T-helper 2 cell treated with Interferon-gamma antibody and Interleukin-4, amounts not matched to agents 5 μg/mL and 100 μg/mL, for 36 hours (primary cell): ENCODE measurements around the gene MPPED1.

Experiments used
- DNase-seq: peaks from one replicate; pipeline ENCODE4 v3.0.0; 2021; ENCODE audit warnings: low spot score
- H3K27ac Mint-ChIP-seq: one replicate; pipeline ENCODE4 v1.8.0; 2021; ENCODE audit warnings: mild to moderate bottlenecking, mixed read lengths
- H3K27me3 Mint-ChIP-seq: one replicate; pipeline ENCODE4 v1.8.0; 2021; ENCODE audit warnings: low read depth, mixed read lengths
- H3K36me3 Mint-ChIP-seq: one replicate; pipeline ENCODE4 v1.8.0; 2021; ENCODE audit warnings: low read depth, mixed read lengths
- H3K4me1 Mint-ChIP-seq: one replicate; pipeline ENCODE4 v1.8.0; 2021; ENCODE audit warnings: low read depth, mixed read lengths
- H3K4me3 Mint-ChIP-seq: one replicate; pipeline ENCODE4 v1.8.0; 2022; ENCODE audit warnings: mild to moderate bottlenecking, moderate library complexity, mixed read lengths
- H3K9me3 Mint-ChIP-seq: one replicate; pipeline ENCODE4 v1.8.0; 2021; ENCODE audit warnings: mixed read lengths

MPPED1 gene

GRCh38 chr22:43424666-43425630 is 13.1 kb downstream of the MPPED1 start:
- Mint-ChIP-seq H3K36me3 (no peaks in the 10 kb centered on the region), H3K27me3 (no peaks in the 10 kb centered on the region), H3K27ac (no peak overlapping the region), H3K9me3 (no peaks in the 10 kb centered on the region), H3K4me3 (no peak overlapping the region), H3K4me1 (no peaks in the 10 kb centered on the region)
- DNase-seq = no peak

GRCh38 chr22:43425976-43426785 is 14.4 kb downstream of the MPPED1 start:
- H3K27me3 Mint-ChIP-seq = peaks cover under 1% of the 10 kb centered on the region

GRCh38 chr22:43426816-43427215 is 15.0 kb downstream of the MPPED1 start:
- DNase-seq = no peak
- H3K27ac Mint-ChIP-seq = no peak overlapping the region
- H3K4me3 Mint-ChIP-seq = no peak overlapping the region
- no peaks in the 10 kb centered on the region for H3K36me3 Mint-ChIP-seq
- H3K9me3 Mint-ChIP-seq = no peaks in the 10 kb centered on the region
- no peaks in the 10 kb centered on the region for H3K4me1 Mint-ChIP-seq
- H3K27me3 Mint-ChIP-seq = peaks cover 4% of the 10 kb centered on the region

More at GRCh38 chr22:43425976-43426785, 14.4 kb downstream of the MPPED1 start:
- H3K27ac Mint-ChIP-seq = no peak overlapping the region
- no peaks in the 10 kb centered on the region for H3K9me3 Mint-ChIP-seq
- H3K4me3 Mint-ChIP-seq = no peak overlapping the region
- no peak for DNase-seq
- H3K36me3 Mint-ChIP-seq = no peaks in the 10 kb centered on the region
- no peaks in the 10 kb centered on the region for H3K4me1 Mint-ChIP-seq

GRCh38 chr22:43427296-43428004 is 15.6 kb downstream of the MPPED1 start:
- H3K36me3 Mint-ChIP-seq = no peaks in the 10 kb centered on the region
- H3K9me3 Mint-ChIP-seq = no peaks in the 10 kb centered on the region
- H3K4me3 Mint-ChIP-seq = no peak overlapping the region
- H3K27me3 Mint-ChIP-seq = peaks cover 8% of the 10 kb centered on the region
- H3K4me1 Mint-ChIP-seq = no peaks in the 10 kb centered on the region
- DNase-seq = no peak
- H3K27ac Mint-ChIP-seq = no peak overlapping the region

- H3K27me3 Mint-ChIP-seq = peaks cover 8% of the 10 kb centered on the region
- no peaks in the 10 kb centered on the region for H3K9me3 Mint-ChIP-seq
Measured at GRCh38 chr22:43428005-43428485, 16.2 kb downstream of the MPPED1 start.

GRCh38 chr22:43428521-43428920 is 16.7 kb downstream of the MPPED1 start:
- peaks cover 8% of the 10 kb centered on the region for H3K27me3 Mint-ChIP-seq
- H3K9me3 Mint-ChIP-seq = no peaks in the 10 kb centered on the region
- H3K4me1 Mint-ChIP-seq = no peaks in the 10 kb centered on the region
- no peak overlapping the region for H3K4me3 Mint-ChIP-seq
- no peak for DNase-seq
- no peaks in the 10 kb centered on the region for H3K36me3 Mint-ChIP-seq
- H3K27ac Mint-ChIP-seq = no peak overlapping the region

More at GRCh38 chr22:43428005-43428485, 16.2 kb downstream of the MPPED1 start:
- no peaks in the 10 kb centered on the region for H3K36me3 Mint-ChIP-seq
- no peaks in the 10 kb centered on the region for H3K4me1 Mint-ChIP-seq
- no peak overlapping the region for H3K27ac Mint-ChIP-seq
- DNase-seq = no peak
- H3K4me3 Mint-ChIP-seq = no peak overlapping the region

GRCh38 chr22:43429426-43429825 is 17.6 kb downstream of the MPPED1 start:
- Mint-ChIP-seq H3K27me3 (peaks cover 8% of the 10 kb centered on the region), H3K9me3 (no peaks in the 10 kb centered on the region), H3K36me3 (no peaks in the 10 kb centered on the region), H3K27ac (no peak overlapping the region), H3K4me1 (no peaks in the 10 kb centered on the region), H3K4me3 (no peak overlapping the region)
- DNase-seq = no peak

- Mint-ChIP-seq H3K36me3 (no peaks in the 10 kb centered on the region), H3K27ac (no peak overlapping the region), H3K4me1 (no peaks in the 10 kb centered on the region), H3K4me3 (no peak overlapping the region), H3K27me3 (peaks cover 8% of the 10 kb centered on the region), H3K9me3 (no peaks in the 10 kb centered on the region)
- no peak for DNase-seq
Measured at GRCh38 chr22:43431808-43432554, 20.2 kb downstream of the MPPED1 start.

- Mint-ChIP-seq H3K4me3 (no peak overlapping the region), H3K27me3 (peaks cover 8% of the 10 kb centered on the region), H3K9me3 (no peaks in the 10 kb centered on the region), H3K4me1 (no peaks in the 10 kb centered on the region), H3K36me3 (no peaks in the 10 kb centered on the region), H3K27ac (no peak overlapping the region)
- no peak for DNase-seq
Measured at GRCh38 chr22:43432883-43433415, 21.1 kb downstream of the MPPED1 start.

- Mint-ChIP-seq H3K4me1 (no peaks in the 10 kb centered on the region), H3K9me3 (no peaks in the 10 kb centered on the region), H3K4me3 (no peak overlapping the region), H3K36me3 (no peaks in the 10 kb centered on the region), H3K27ac (no peak overlapping the region), H3K27me3 (peaks cover 8% of the 10 kb centered on the region)
- DNase-seq = no peak
Measured at GRCh38 chr22:43433451-43434274, 21.8 kb downstream of the MPPED1 start.

- Mint-ChIP-seq H3K4me1 (no peaks in the 10 kb centered on the region), H3K4me3 (no peak overlapping the region)
Measured at GRCh38 chr22:43434275-43434927, 22.6 kb downstream of the MPPED1 start.

GRCh38 chr22:43434928-43435311 is 23.1 kb downstream of the MPPED1 start:
- H3K27ac Mint-ChIP-seq = no peak overlapping the region
- H3K4me3 Mint-ChIP-seq = no peak overlapping the region
- H3K36me3 Mint-ChIP-seq = no peaks in the 10 kb centered on the region
- no peaks in the 10 kb centered on the region for H3K4me1 Mint-ChIP-seq
- DNase-seq = no peak
- H3K27me3 Mint-ChIP-seq = peaks cover 8% of the 10 kb centered on the region
- H3K9me3 Mint-ChIP-seq = no peaks in the 10 kb centered on the region

More at GRCh38 chr22:43434275-43434927, 22.6 kb downstream of the MPPED1 start:
- Mint-ChIP-seq H3K27ac (no peak overlapping the region), H3K27me3 (peaks cover 8% of the 10 kb centered on the region), H3K36me3 (no peaks in the 10 kb centered on the region), H3K9me3 (no peaks in the 10 kb centered on the region)
- DNase-seq = no peak
